Measurements from ENCODE around the gene ATG5.

ATG5 gene

GRCh38 chr6:106206905-106207304 lies 118.7 kb downstream of the ATG5 start:
- Mint-ChIP-seq H3K9me3 (no peaks in the 10 kb centered on the region), H3K4me3 (no peak overlapping the region), H3K36me3 (ENCODE audit: low read depth) (peaks cover 35% of the 10 kb centered on the region), H3K27ac (no peak overlapping the region), H3K4me1 (peaks cover 5% of the 10 kb centered on the region), H3K27me3 (ENCODE audit: low read depth) (no peaks in the 10 kb centered on the region)
- TF ChIP-seq, protein P1, sequence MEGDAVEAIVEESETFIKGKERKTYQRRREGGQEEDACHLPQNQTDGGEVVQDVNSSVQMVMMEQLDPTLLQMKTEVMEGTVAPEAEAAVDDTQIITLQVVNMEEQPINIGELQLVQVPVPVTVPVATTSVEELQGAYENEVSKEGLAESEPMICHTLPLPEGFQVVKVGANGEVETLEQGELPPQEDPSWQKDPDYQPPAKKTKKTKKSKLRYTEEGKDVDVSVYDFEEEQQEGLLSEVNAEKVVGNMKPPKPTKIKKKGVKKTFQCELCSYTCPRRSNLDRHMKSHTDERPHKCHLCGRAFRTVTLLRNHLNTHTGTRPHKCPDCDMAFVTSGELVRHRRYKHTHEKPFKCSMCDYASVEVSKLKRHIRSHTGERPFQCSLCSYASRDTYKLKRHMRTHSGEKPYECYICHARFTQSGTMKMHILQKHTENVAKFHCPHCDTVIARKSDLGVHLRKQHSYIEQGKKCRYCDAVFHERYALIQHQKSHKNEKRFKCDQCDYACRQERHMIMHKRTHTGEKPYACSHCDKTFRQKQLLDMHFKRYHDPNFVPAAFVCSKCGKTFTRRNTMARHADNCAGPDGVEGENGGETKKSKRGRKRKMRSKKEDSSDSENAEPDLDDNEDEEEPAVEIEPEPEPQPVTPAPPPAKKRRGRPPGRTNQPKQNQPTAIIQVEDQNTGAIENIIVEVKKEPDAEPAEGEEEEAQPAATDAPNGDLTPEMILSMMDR (IDR thresholded peaks at IDR 0.05; ENCODE audit: unreplicated experiment in 3 of 3), result no peak

DNA sequence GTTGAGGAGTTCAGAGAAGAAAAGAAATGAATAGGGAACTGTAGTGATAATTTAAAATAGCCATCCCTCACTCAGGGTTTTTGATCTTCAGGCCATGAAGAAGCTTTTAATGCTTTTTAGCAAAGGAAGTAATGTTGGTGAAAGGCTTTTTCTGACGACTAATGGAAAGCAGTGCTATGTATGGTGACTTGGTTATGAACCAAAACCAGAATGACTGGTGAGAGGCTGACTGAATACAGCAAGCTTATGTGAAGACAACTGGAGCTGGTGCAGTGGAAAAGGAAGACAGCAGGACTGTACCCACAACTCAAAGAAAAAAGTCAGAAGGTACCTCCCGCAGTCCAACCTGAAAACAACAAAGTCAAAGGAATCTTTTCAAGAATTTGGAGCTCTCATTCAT lies 120.6 kb downstream of the ATG5 start:
- H3K4me1 Mint-ChIP-seq, result peaks cover 5% of the 10 kb centered on the region
- no peaks in the 10 kb centered on the region for H3K27me3 Mint-ChIP-seq (ENCODE audit: low read depth)
- peak overlapping the region in 1 of 3 experiments; percentile 52 for H3K27ac Mint-ChIP-seq
- H3K4me3 Mint-ChIP-seq, result no peak overlapping the region
- no peaks in the 10 kb centered on the region for H3K9me3 Mint-ChIP-seq
- H3K36me3 Mint-ChIP-seq (ENCODE audit: low read depth), result peaks cover 35% of the 10 kb centered on the region
- TF ChIP-seq, protein P1 (IDR thresholded peaks at IDR 0.05; ENCODE audit: unreplicated experiment in 3 of 3), result no peak

DNA sequence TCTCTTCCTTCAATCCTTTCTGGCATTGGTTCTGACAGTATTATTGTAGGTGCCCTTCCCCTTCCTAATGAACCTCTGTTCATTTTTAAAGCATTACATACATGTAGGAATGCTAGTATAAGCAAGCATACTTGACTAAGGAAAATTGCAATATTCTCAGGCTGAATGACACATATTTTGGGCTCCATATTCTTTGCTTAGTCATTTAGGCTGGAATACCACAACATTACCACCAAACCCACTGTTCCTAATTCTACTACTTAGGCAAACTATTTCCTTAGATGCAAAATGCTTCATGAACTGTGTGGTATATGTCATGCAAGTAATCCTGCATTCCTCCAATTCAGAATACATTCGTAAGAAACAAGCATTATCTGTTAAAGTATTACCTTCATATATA lies 125.6 kb downstream of the ATG5 start:
- no peak overlapping the region for H3K27ac Mint-ChIP-seq
- TF ChIP-seq, protein P1 (IDR thresholded peaks at IDR 0.05; ENCODE audit: unreplicated experiment in 3 of 3), result no peak
- H3K4me3 Mint-ChIP-seq, result no peak overlapping the region
- no peaks in the 10 kb centered on the region for H3K9me3 Mint-ChIP-seq
- H3K36me3 Mint-ChIP-seq (ENCODE audit: low read depth), result peaks cover 25% of the 10 kb centered on the region
- no peaks in the 10 kb centered on the region for H3K27me3 Mint-ChIP-seq (ENCODE audit: low read depth)
- H3K4me1 Mint-ChIP-seq, result peaks cover 3% of the 10 kb centered on the region

DNA sequence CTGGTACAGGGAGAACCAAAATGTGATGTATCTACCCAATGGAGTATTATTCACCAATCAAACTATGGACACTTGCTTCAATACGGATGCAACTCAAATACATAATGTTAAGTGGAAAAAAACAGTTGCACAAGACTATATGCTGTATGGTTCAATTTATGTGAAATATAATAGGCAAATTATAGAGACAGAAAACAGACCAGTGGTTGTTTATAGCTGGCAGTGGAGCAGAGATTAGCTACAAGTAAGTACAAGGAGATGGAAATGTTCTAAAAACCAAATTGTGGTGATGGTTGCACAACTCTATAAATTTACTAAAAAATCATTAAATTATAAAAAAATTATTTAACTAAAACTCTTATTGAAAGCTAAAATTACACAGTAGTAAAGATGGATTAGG lies 126.2 kb downstream of the ATG5 start:
- H3K36me3 Mint-ChIP-seq (ENCODE audit: low read depth), result peaks cover 27% of the 10 kb centered on the region
- H3K4me1 Mint-ChIP-seq, result no peaks in the 10 kb centered on the region
- no peaks in the 10 kb centered on the region for H3K27me3 Mint-ChIP-seq (ENCODE audit: low read depth)
- H3K4me3 Mint-ChIP-seq, result no peak overlapping the region
- TF ChIP-seq, protein P1 (IDR thresholded peaks at IDR 0.05; ENCODE audit: unreplicated experiment in 3 of 3), result no peak
- H3K27ac Mint-ChIP-seq, result no peak overlapping the region
- H3K9me3 Mint-ChIP-seq, result no peaks in the 10 kb centered on the region

DNA sequence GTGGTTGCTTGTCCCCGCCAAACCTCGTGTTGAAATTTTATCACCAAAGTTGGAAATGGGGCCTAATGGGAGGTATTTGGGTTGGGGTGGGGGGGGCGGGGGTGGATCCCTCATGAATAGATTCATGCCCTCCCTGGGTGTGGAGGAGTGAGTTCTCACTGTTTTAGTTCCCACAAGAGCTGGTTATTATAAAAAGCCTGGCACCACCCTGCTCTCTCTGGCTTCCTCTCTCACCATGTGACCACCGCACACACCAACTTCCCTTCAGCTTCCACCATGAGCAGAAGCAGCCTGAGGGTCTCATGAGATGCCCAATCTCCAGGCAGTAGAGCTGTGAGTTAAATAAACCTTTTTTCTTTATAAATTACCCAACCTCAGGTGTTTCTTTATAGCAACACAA lies 128.1 kb downstream of the ATG5 start:
- Mint-ChIP-seq H3K9me3 (no peaks in the 10 kb centered on the region), H3K27me3 (ENCODE audit: low read depth) (no peaks in the 10 kb centered on the region), H3K4me1 (peaks cover 5% of the 10 kb centered on the region), H3K27ac (no peak overlapping the region), H3K36me3 (ENCODE audit: low read depth) (peaks cover 23% of the 10 kb centered on the region), H3K4me3 (no peak overlapping the region)
- TF ChIP-seq, protein P1 (IDR thresholded peaks at IDR 0.05; ENCODE audit: unreplicated experiment in 3 of 3), result no peak

Measured in nephron (organoid).